ENCODE measurements around the gene CCNF. TPM values are rescaled to one million over a fixed set of nuclear protein-coding genes. Genes with fewer than 3 reads are reported as not detected.

The CCNF gene
- total RNA-seq, 2 donors from 2014 or later: 0.99 to 2.3 TPM

DNA sequence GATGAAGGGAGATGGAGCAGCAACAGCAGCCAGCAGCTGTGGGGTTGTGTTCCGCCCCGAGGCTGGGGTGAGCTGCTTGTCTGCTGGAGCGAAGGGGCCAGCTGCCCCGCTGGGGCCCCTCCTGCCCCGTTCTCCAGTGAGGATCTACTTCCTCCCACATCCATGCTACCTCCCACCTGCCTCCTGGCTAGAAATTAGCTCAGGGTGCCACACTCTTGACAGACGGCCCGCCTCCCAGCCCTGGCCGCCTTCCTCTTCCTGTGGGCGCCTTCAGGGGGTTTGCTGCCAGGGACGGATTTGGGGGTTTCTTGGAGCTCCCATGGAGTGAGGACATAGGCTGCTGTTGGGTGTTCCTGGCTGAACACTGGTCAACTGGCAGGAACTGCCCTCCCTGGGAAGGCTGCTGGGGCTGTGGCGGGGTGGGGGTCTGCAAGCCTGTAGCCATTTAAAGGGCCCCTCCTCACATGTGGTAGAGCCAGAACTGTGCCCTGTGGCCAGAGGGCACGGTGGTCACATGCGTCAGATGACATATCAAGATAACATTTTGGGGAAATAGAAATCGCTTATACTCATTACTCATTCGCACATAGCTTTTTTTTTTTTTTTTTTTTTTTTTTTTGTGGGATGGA is 58.8 kb downstream of the CCNF start:
- peak overlapping the region in 2 of 4 donors; percentile 46 to 72 for H3K27ac ChIP-seq
- ATAC-seq: no peak

DNA sequence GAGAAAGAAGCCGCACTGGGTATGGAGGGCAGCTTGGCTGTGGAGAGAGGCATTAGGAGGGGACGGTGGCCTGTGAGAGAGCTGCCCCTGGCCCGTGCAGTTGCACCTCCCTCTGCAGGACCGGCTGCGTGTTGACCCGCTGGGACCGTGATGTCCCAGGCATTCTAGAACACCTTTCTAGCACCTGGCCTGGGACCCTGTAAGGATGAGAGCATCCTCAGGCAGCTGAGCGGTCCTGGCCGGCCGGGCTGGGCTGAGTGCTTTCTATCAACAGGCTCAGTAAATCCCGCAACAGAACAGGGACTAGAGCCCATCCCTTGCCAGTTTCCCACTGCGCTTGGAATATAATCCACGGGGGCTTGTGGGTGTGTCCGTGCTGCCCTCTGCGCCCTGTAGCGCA is 60.3 kb downstream of the CCNF start:
- no peak overlapping the region for H3K27ac ChIP-seq
- intact Hi-C loops (cut with DNase I): no loop called here
- H3K36me3 ChIP-seq (replicated peaks in 1 of 2; ENCODE audit: insufficient read depth in 1 of 2, low read depth in 2 of 2): no peaks in the 10 kb centered on the region
- peak in 1 of 4 donors; percentile 10 for DNase-seq
- peaks cover 45% of the 10 kb centered on the region for H3K4me1 ChIP-seq
- WGBS, 2 donors: 91 to 92% methylated on average over 3 to 16 of the region's 16 CpGs
- H3K4me3 ChIP-seq: no peak overlapping the region
- TF ChIP-seq, protein P1, sequence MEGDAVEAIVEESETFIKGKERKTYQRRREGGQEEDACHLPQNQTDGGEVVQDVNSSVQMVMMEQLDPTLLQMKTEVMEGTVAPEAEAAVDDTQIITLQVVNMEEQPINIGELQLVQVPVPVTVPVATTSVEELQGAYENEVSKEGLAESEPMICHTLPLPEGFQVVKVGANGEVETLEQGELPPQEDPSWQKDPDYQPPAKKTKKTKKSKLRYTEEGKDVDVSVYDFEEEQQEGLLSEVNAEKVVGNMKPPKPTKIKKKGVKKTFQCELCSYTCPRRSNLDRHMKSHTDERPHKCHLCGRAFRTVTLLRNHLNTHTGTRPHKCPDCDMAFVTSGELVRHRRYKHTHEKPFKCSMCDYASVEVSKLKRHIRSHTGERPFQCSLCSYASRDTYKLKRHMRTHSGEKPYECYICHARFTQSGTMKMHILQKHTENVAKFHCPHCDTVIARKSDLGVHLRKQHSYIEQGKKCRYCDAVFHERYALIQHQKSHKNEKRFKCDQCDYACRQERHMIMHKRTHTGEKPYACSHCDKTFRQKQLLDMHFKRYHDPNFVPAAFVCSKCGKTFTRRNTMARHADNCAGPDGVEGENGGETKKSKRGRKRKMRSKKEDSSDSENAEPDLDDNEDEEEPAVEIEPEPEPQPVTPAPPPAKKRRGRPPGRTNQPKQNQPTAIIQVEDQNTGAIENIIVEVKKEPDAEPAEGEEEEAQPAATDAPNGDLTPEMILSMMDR (IDR thresholded peaks at IDR 0.05): no peak
- no peak for TF ChIP-seq POLR2A (IDR thresholded peaks at IDR 0.05)
- ATAC-seq: no peak
- H3K9me3 ChIP-seq: no peaks in the 10 kb centered on the region
- H3K27me3 ChIP-seq: no peaks in the 10 kb centered on the region

More for the DNA sequence above, 58.8 kb downstream of the CCNF start:
- Histone ChIP-seq H3K27me3 (no peaks in the 10 kb centered on the region), H3K36me3 (replicated peaks in 1 of 2; ENCODE audit: insufficient read depth in 1 of 2, low read depth in 2 of 2) (no peaks in the 10 kb centered on the region), H3K4me3 (no peak overlapping the region), H3K9me3 (no peaks in the 10 kb centered on the region), H3K4me1 (peaks cover 60% of the 10 kb centered on the region)
- intact Hi-C loops (cut with DNase I): no loop called here
- 60 to 85% methylated on average over 12 to 15 of the region's 15 CpGs for WGBS, 2 donors
- TF ChIP-seq, protein P1 (IDR thresholded peaks at IDR 0.05): no peak
- TF ChIP-seq POLR2A (IDR thresholded peaks at IDR 0.05): no peak
- DNase-seq: peak in 1 of 4 donors; percentile 9

DNA sequence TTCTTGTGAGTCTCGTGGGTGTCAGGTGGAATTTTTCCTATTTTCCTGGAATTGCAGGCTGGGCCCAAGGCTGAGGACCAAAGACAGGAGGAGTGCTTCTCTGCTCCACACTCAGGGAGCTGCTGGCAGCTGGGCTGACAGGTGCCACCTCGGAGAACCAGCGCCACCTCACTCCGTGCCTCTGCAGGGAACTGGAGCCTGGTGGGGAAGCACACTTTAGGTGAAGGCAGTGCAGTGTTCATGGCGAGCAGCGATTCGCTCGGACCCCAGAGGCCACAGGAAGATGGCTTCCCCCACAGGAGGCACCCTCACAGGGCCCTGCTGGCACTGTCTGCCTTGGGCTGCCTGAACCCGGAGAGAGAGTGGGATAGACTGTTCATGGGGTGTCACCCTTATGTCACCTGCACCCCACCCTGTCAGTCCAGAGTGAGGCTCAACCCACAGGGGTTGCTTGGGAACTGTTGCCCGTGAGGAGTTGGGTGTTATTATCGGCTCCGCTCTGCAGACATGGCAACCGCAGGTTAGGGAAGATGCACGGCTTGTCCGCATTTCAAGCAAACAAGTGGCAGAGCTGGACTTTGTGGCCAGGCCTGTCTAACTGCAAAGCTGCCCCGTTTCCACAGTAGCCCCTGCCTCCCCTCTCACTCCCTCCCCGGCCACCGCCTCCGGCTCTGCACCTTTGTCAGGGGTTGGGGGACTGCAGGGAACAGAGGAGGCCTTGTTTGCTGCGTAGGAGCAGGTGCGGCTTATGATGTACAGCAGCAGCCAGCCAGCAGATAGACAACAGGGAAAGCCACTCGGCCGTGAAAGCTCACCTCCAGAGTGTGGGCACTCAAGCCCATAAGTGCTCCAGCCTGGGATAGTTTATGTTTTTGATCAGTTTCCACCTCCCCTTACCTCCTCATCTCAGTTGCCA is 61.2 kb downstream of the CCNF start:
- ATAC-seq (no peak), DNase-seq (peak in 1 of 4 donors; percentile 10)
- intact Hi-C loops (cut with DNase I): loop anchor here (10.0 kb wide), 1 partner anchor 56 kb away; no protein-coding TSS in a partner anchor
- Histone ChIP-seq H3K36me3 (replicated peaks in 1 of 2; ENCODE audit: insufficient read depth in 1 of 2, low read depth in 2 of 2) (no peaks in the 10 kb centered on the region), H3K27ac (no peak overlapping the region), H3K4me3 (no peak overlapping the region), H3K27me3 (no peaks in the 10 kb centered on the region), H3K9me3 (no peaks in the 10 kb centered on the region), H3K4me1 (peaks cover 38% of the 10 kb centered on the region)
- no peak for TF ChIP-seq POLR2A (IDR thresholded peaks at IDR 0.05)
- TF ChIP-seq, protein P1 (IDR thresholded peaks at IDR 0.05): no peak
- WGBS, 2 donors: 79 to 81% methylated on average over 9 to 22 of the region's 23 CpGs

DNA sequence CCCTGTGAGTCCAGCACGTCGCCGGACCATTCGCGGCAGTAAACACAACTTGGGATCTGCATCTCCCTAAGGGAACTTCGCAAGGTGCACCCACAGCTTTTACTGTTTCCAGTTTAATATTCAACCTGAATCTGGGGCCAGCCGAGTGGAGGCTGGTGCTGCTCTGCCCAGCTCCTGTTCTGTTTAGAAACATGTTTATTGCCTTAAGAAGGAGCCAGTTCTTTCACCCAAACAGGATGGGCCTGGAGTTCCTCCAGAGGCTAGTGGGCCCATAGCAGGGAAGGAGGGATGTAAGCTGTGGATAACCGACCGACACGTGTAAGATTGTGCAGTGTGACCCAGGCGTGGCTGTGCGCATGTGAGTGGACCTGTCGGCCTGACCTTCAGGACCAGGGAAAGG is 63.0 kb downstream of the CCNF start:
- DNase-seq (peak in 1 of 4 donors; percentile 13), ATAC-seq (no peak)
- no peak for TF ChIP-seq POLR2A (IDR thresholded peaks at IDR 0.05)
- TF ChIP-seq, protein P1 (IDR thresholded peaks at IDR 0.05): no peak
- peaks cover 0 to 1% of the 10 kb centered on the region in 2 donors for H3K36me3 ChIP-seq (replicated peaks in 1 of 2; ENCODE audit: insufficient read depth in 1 of 2, low read depth in 2 of 2)
- WGBS, 2 donors: 52 to 60% methylated on average over 10 to 13 of the region's 13 CpGs
- H3K27ac ChIP-seq: peak overlapping the region in 3 of 4 donors; percentile 21 to 49 (median 44)
- H3K4me3 ChIP-seq: no peak overlapping the region
- peaks cover 27% of the 10 kb centered on the region for H3K4me1 ChIP-seq
- intact Hi-C loops (cut with DNase I): loop anchor here (10.0 kb wide), 1 partner anchor 57 kb away; no protein-coding TSS in a partner anchor
- no peaks in the 10 kb centered on the region for H3K27me3 ChIP-seq
- no peaks in the 10 kb centered on the region for H3K9me3 ChIP-seq

All from body of pancreas (tissue), 4 donors.